ENCODE results near the gene CAD.

Gene CAD

DNA sequence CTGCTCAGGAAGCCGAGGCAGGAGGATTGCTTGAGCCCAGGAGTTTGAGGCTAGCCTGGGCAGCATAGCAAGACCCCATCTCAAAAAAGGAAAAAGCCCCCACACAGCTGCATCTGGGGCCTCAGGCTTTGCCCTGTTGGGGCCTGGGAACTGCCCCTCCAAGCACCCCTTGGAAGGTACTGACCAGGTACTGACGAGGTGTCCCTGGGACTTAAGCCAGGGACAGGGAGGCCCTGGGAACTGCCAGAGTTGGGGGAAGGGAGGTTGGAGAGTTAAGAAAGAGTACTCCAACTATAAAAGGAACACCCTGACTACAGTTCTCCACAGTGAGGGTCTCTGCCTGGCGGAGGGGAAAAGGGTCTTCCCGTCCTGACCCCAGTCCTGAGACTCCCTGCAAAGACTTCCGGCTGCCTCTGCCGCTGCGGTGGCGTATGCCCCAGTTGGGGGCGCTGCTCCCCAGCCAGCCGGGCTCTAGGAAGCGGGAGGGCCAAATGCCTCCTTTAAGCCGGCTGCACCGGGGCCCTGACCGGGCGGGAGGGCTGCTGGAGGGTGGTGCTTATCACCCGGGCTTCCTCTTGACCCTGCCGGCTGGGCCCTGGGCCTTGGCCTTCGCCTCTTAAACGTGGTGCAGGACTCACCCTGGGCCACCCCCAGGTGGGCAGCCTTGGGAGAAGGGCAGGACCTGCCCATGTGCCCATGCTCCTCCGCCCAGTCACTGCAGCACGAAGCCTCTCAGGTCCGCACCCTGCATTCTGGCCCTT is 32.9 kb downstream of the CAD start:
- no peak overlapping the region for H3K27ac ChIP-seq
- DNase-seq (ENCODE audit: low read depth, low spot score), result no peak
- peaks cover 1% of the 10 kb centered on the region; the same call in 1 of the 2 replicates for H3K36me3 ChIP-seq (ENCODE audit: insufficient read depth, low read length)
- H3K4me3 ChIP-seq, result no peak overlapping the region
- H3K9ac ChIP-seq (ENCODE audit: insufficient read length), result no peak overlapping the region
- no peaks in the 10 kb centered on the region for H3K9me3 ChIP-seq (ENCODE audit: low read depth, low read length)
- no peak for TF ChIP-seq EZH2 (IDR thresholded peaks at IDR 0.05)
- TF ChIP-seq POLR2AphosphoS5 (IDR thresholded peaks at IDR 0.05; ENCODE audit: borderline replicate concordance, low read depth, low read length), result no peak
- no peak for TF ChIP-seq FOXP2 (optimal IDR thresholded peaks at IDR 0.05; ENCODE audit: control extremely low read depth, extremely low read length, insufficient read depth)

DNA sequence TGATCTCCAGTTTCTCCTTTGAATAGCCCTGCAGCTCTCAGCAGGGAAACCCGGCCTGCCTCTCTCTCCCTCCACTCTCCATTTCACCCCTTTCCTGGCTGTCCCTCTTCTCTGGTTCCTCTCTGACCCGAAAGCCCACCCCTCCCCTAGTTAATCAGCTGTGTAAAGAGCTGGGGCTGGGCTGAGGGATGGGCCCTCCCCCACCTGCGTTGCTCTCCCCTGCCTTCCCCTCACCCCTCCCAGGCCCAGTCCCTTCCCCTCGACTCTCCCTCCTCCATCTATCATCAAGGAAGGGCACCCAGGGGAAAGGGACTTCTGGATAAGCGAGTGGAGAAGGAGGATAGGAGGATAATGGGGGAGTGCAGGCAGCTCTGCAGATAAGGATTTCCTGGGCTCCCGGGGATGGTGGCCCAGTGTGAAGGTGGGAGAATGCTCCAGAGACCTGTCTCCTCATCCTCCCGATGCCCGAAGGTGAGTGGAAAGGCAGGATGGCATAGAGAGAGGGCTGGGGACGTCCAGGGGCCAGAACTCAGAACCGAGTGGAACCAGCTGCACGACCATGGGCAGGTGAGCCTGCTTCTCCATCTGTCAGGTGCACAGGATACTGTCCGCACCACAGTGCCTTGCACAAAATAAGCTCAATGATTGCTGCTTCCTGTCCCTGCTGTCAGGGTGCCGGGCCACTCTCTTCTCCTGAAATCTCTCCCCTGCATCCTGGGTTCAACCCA is 33.6 kb downstream of the CAD start:
- Histone ChIP-seq H3K9me3 (ENCODE audit: low read depth, low read length) (no peaks in the 10 kb centered on the region), H3K4me3 (no peak overlapping the region), H3K36me3 (ENCODE audit: insufficient read depth, low read length) (no peaks in the 10 kb centered on the region), H3K9ac (ENCODE audit: insufficient read length) (no peak overlapping the region), H3K27ac (no peak overlapping the region)
- TF ChIP-seq POLR2AphosphoS5 (IDR thresholded peaks at IDR 0.05; ENCODE audit: borderline replicate concordance, low read depth, low read length), result no peak
- TF ChIP-seq EZH2 (IDR thresholded peaks at IDR 0.05), result no peak
- TF ChIP-seq FOXP2 (optimal IDR thresholded peaks at IDR 0.05; ENCODE audit: control extremely low read depth, extremely low read length, insufficient read depth), result no peak
- DNase-seq (ENCODE audit: low read depth, low spot score), result no peak

DNA sequence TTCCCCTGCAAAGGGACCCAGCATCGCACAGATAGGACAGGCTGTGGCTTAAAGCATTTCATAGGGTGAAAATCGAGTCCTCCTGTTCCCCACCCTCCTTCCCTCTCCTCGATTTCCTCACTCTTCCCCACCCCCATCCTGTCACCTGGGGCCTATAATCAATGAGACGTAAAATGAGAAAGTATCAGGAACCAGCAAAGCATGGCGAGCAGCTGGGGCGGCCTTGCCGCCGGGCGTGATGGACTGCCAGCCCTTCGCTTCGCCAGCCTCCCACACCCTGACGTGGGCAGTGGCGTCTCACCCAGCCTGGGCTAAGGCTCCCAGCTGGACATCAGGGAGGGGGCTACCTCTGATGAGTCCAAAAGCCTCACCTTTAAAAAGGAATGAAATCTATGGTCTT is 34.6 kb downstream of the CAD start:
- TF ChIP-seq FOXP2 (optimal IDR thresholded peaks at IDR 0.05; ENCODE audit: control extremely low read depth, extremely low read length, insufficient read depth) (no peak), EZH2 (IDR thresholded peaks at IDR 0.05) (no peak), POLR2AphosphoS5 (IDR thresholded peaks at IDR 0.05; ENCODE audit: borderline replicate concordance, low read depth, low read length) (no peak)
- Histone ChIP-seq H3K9ac (ENCODE audit: insufficient read length) (no peak overlapping the region), H3K4me3 (no peak overlapping the region)

DNA sequence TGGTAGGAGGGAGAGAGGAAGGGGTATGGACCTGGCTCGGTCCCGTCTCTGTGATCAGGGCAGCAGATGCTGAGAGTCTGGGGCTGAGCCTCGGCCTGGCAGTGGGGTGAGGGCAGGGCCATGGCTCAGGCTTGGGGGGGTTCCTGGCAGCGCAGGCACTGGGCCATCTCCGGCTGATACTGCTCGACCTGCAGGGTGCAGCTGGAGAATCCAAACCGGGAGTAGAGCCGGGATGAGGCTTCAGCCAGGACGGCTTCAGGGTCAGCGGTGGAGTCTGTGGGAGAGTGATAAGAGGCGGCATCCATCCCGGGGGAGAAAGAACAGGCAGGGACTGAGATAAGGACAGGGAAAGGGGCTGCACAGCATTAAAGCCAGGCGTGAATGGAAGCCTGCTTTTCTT is 38.0 kb downstream of the CAD start:
- H3K9me3 ChIP-seq (ENCODE audit: low read depth, low read length), result no peaks in the 10 kb centered on the region
- H3K4me3 ChIP-seq, result no peak overlapping the region
- H3K27ac ChIP-seq, result no peak overlapping the region
- no peak for DNase-seq (ENCODE audit: low read depth, low spot score)
- H3K36me3 ChIP-seq (ENCODE audit: insufficient read depth, low read length), result no peaks in the 10 kb centered on the region; the same call in 1 of the 2 replicates
- no peak overlapping the region for H3K9ac ChIP-seq (ENCODE audit: insufficient read length)
- TF ChIP-seq POLR2AphosphoS5 (IDR thresholded peaks at IDR 0.05; ENCODE audit: borderline replicate concordance, low read depth, low read length) (no peak), EZH2 (IDR thresholded peaks at IDR 0.05) (no peak), FOXP2 (optimal IDR thresholded peaks at IDR 0.05; ENCODE audit: control extremely low read depth, extremely low read length, insufficient read depth) (no peak)

More for the DNA sequence above, 34.6 kb downstream of the CAD start:
- no peaks in the 10 kb centered on the region for H3K36me3 ChIP-seq (ENCODE audit: insufficient read depth, low read length)
- no peaks in the 10 kb centered on the region for H3K9me3 ChIP-seq (ENCODE audit: low read depth, low read length)
- DNase-seq (ENCODE audit: low read depth, low spot score), result no peak
- H3K27ac ChIP-seq, result no peak overlapping the region

DNA sequence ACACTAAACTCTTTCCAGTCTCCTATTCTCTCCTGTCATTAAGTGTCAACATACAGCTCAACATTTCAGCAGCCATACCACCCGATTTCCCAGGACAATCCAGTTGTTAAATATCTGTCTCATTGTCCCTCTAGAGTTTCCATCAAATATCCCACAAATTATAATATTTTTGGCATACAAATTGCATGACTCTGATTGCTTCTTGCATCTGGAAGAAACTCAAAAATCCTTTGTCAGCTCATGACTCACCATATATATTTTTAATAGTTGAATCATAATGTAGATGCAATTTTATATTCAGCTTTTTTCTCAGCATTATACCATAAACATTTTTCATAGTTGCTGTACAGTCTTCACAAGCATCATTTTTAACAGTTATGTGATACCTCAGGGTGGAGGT is 38.5 kb downstream of the CAD start:
- TF ChIP-seq EZH2 (IDR thresholded peaks at IDR 0.05) (no peak), FOXP2 (optimal IDR thresholded peaks at IDR 0.05; ENCODE audit: control extremely low read depth, extremely low read length, insufficient read depth) (no peak), POLR2AphosphoS5 (IDR thresholded peaks at IDR 0.05; ENCODE audit: borderline replicate concordance, low read depth, low read length) (no peak)
- Histone ChIP-seq H3K9ac (ENCODE audit: insufficient read length) (no peak overlapping the region), H3K36me3 (ENCODE audit: insufficient read depth, low read length) (no peaks in the 10 kb centered on the region; the same call in 1 of the 2 replicates), H3K9me3 (ENCODE audit: low read depth, low read length) (no peaks in the 10 kb centered on the region), H3K27ac (no peak overlapping the region), H3K4me3 (no peak overlapping the region)
- no peak for DNase-seq (ENCODE audit: low read depth, low spot score)

DNA sequence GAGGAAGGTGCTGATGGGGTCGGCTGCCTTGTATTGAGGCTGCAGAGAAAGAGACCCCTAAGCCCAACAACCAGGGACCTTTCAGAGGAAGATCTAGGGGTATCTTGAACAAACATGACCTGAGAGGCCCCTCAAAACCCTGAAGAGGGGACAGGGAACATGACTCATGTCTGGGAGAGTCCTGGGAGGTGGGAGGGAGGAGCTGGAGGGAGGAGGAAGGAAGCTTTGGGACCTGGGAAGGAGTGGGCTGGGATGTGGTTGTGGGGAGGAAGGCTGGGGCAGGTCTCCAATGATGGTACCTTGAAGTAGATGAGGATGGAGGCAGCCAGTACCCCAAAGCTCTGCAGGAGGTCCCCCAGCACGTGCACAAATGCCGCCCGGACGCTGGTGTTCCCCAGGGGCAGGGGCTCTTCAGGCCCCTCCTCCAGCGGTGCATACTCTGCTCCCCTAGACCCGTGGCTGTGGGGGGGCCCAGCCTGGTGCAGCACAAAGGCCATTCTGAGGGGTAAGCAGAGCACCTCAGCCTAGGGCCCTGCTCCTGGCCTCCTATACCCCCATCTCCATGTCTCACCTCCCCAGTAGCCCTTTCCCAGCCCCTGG is 39.8 kb downstream of the CAD start:
- H3K9me3 ChIP-seq (ENCODE audit: low read depth, low read length), result no peaks in the 10 kb centered on the region
- H3K4me3 ChIP-seq, result no peak overlapping the region
- no peak overlapping the region for H3K27ac ChIP-seq
- TF ChIP-seq FOXP2 (optimal IDR thresholded peaks at IDR 0.05; ENCODE audit: control extremely low read depth, extremely low read length, insufficient read depth), result no peak
- no peak for DNase-seq (ENCODE audit: low read depth, low spot score)
- no peaks in the 10 kb centered on the region; the same call in 1 of the 2 replicates for H3K36me3 ChIP-seq (ENCODE audit: insufficient read depth, low read length)
- no peak overlapping the region for H3K9ac ChIP-seq (ENCODE audit: insufficient read length)

DNA sequence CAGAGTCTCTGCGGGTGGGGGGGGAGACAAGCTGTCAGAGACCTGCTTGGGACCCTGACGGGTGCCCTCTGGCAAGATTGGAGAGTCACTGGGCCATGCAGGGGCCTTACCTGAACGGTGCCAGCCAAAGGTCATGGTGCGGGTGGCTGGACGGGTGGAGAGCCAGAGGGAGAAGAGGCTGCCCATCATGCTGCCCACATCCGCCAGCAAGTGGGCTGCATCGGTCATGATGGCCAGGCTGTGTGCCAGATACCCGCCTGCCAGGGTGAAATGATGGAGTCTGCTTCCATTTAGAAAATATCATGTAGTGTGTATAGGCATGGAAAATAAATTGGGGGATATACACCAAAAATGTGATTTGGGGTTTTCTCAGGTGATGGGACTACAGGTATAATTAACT is 40.9 kb downstream of the CAD start:
- DNase-seq (ENCODE audit: low read depth, low spot score), result no peak
- no peaks in the 10 kb centered on the region for H3K9me3 ChIP-seq (ENCODE audit: low read depth, low read length)
- no peak for TF ChIP-seq FOXP2 (optimal IDR thresholded peaks at IDR 0.05; ENCODE audit: control extremely low read depth, extremely low read length, insufficient read depth)
- no peak for TF ChIP-seq POLR2AphosphoS5 (IDR thresholded peaks at IDR 0.05; ENCODE audit: borderline replicate concordance, low read depth, low read length)
- no peak for TF ChIP-seq EZH2 (IDR thresholded peaks at IDR 0.05)
- H3K4me3 ChIP-seq, result no peak overlapping the region
- no peak overlapping the region for H3K9ac ChIP-seq (ENCODE audit: insufficient read length)
- no peak overlapping the region for H3K27ac ChIP-seq
- H3K36me3 ChIP-seq (ENCODE audit: insufficient read depth, low read length), result no peaks in the 10 kb centered on the region; the same call in 1 of the 2 replicates

DNA sequence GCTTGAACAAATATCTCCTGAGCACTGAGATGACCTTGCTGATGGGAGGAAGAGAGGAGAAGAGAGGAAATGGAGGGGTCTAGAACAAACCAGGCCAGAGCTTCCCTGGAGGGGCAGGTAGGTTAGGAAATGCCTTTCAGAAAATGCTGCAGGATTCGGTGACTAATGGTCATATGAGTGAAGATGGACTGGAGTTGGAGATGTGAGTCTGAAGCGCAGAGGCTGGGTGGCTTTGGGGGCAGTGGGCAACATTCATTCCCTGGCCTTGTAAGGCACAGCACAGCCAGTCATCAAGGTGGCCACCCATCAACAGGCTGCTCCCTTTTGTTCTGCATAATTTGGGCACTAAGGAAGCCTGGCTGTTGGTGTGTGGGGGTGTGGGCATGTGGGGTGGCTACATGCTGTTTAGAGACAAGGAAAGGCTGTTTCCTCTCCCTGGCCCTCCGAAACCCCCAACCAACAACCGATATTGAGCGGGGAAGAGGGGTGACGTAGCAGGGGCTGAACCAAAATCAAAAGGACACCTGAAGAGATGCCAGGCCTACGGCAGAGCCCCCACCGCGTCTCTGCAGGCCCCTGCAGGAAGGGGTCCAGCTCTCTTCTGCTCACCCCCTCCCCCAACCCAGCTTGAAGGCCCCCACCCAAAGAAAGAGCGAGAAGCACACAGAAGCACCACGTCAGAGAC is 44.2 kb downstream of the CAD start:
- DNase-seq (ENCODE audit: low read depth, low spot score), result no peak
- peak overlapping the region; percentile 93 for H3K4me3 ChIP-seq
- TF ChIP-seq POLR2AphosphoS5 (IDR thresholded peaks at IDR 0.05; ENCODE audit: borderline replicate concordance, low read depth, low read length) (no peak), EZH2 (IDR thresholded peaks at IDR 0.05) (no peak), FOXP2 (optimal IDR thresholded peaks at IDR 0.05; ENCODE audit: control extremely low read depth, extremely low read length, insufficient read depth) (no peak)
- H3K9ac ChIP-seq (ENCODE audit: insufficient read length), result peak overlapping the region; percentile 81
- H3K27ac ChIP-seq, result no peak overlapping the region
- H3K9me3 ChIP-seq (ENCODE audit: low read depth, low read length), result no peaks in the 10 kb centered on the region
- no peaks in the 10 kb centered on the region; the same call in 1 of the 2 replicates for H3K36me3 ChIP-seq (ENCODE audit: insufficient read depth, low read length)
